Activated T-cell treated with anti-CD3 and anti-CD28 coated beads, Interleukin-2, amount 50 U/mL, for 24 hours (primary cell): ENCODE measurements around the gene LLGL1.
A peak's percentile ranks its signal among the peaks of the same experiment; 100 is the strongest.

ENCODE experiments used
- DNase-seq: peaks from one replicate; pipeline ENCODE4 v3.0.0-alpha.2; 2020
- H3K27ac Mint-ChIP-seq: 2 replicates; pipeline ENCODE4 v1.8.0; 2020; ENCODE audit warnings: mild to moderate bottlenecking, mixed read lengths
- H3K27me3 Mint-ChIP-seq: 2 replicates; pipeline ENCODE4 v1.8.0; 2020; ENCODE audit warnings: mixed read lengths
- H3K36me3 Mint-ChIP-seq: 2 replicates; pipeline ENCODE4 v1.8.0; 2020; ENCODE audit warnings: low read depth, mixed read lengths
- H3K4me1 Mint-ChIP-seq: 2 replicates; pipeline ENCODE4 v1.8.0; 2020; ENCODE audit warnings: low read depth, mixed read lengths
- H3K4me3 Mint-ChIP-seq: 2 replicates; pipeline ENCODE4 v1.8.0; 2020; ENCODE audit warnings: mild to moderate bottlenecking, moderate library complexity, mixed read lengths
- H3K9me3 Mint-ChIP-seq: 2 replicates; pipeline ENCODE4 v1.8.0; 2020; ENCODE audit warnings: mixed read lengths

The LLGL1 gene

DNA sequence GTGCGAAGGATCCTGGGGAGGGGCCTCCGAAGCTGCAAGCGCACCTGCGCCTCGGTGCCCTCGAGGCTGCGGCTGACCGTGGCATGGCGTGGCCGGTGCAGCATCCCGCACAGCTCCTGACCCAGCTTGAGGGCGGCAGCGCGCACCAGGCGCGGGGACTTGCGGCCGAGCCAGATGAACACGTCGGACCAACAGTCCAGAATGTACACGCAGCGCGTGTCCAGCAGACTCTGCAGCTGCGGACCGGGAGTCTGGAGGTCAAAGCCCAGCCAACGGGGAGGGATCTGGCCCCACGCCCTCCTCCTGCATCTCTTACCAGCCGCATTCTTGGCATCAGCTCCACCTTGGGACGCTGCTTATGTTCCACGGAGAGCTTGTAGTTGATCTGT, 22.2 kb downstream of the LLGL1 start:
- no peak overlapping the region for H3K27ac Mint-ChIP-seq
- no peak for DNase-seq
- H3K27me3 Mint-ChIP-seq = no peaks in the 10 kb centered on the region
- no peak overlapping the region for H3K4me3 Mint-ChIP-seq
- H3K4me1 Mint-ChIP-seq = no peaks in the 10 kb centered on the region
- H3K36me3 Mint-ChIP-seq = peaks cover 85% of the 10 kb centered on the region
- no peaks in the 10 kb centered on the region for H3K9me3 Mint-ChIP-seq

DNA sequence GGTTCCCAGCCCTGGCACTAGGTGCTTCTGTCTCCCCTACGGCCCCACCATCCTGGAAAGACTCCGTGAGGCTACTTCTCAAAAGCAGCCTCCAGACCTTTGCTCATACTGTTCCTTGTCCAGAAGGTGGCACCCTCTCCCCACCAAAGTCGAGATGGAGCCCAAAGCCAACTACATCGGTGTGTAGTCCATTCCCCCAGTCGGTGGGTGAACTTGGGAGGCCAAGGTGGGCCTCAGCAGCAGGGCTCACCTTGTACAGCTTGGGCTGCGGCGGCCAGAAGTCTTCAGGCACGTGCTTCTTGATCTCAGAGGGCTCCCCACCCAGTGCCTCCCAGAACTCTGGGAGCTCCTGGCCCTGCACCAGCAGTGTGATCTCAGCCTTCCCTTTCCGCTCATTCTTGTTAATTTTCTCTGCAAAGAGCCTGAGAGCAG, 22.9 kb downstream of the LLGL1 start:
- H3K27ac Mint-ChIP-seq = peak overlapping the region; percentile 71

DNA sequence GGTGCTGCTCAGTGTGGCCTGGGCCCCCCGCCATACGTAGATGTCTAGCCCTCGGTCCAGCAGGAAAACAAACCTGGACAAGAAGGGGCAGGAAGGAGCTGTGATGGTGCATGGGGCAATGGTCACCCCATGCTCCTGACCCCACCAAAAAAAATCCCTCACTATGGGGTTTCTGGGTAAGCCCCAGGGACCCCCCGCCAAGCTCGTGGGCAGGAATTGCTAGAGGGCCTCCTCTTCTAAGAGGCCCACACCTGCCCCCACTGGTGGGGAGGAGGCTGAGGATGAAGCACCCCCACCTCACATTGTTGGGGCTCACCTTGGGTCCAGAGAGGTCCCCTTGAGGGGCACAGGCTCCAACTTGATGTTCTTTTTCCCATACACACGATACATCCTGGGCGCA, 23.4 kb downstream of the LLGL1 start:
- H3K27me3 Mint-ChIP-seq = no peaks in the 10 kb centered on the region
- H3K9me3 Mint-ChIP-seq = no peaks in the 10 kb centered on the region
- no peaks in the 10 kb centered on the region for H3K4me1 Mint-ChIP-seq
- H3K27ac Mint-ChIP-seq = no peak overlapping the region
- no peak overlapping the region for H3K4me3 Mint-ChIP-seq
- no peak for DNase-seq
- H3K36me3 Mint-ChIP-seq = peaks cover 93% of the 10 kb centered on the region

More for the DNA sequence above, 22.9 kb downstream of the LLGL1 start:
- H3K36me3 Mint-ChIP-seq = peaks cover 89% of the 10 kb centered on the region
- no peak overlapping the region for H3K4me3 Mint-ChIP-seq
- H3K27me3 Mint-ChIP-seq = no peaks in the 10 kb centered on the region
- DNase-seq = peak; percentile 73
- no peaks in the 10 kb centered on the region for H3K4me1 Mint-ChIP-seq
- no peaks in the 10 kb centered on the region for H3K9me3 Mint-ChIP-seq

DNA sequence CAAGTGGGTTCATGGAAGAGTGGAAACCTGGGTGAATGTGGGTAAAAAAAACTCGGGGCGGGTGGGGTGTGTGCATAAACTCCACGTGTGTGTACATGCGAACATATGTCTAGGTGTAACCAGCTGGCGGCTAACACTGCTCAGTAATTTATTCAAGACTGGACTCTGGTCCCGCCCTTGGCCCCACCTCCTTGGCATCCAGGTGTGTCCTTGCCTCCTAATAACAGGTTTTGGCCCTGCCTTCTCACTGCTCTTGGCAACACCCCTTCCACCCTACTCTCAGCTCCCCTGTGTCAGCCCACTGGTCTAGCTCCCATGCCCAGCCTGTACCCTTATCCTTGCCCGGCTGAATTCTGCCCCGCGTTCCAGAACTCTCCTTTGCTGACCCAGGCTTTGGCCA, 24.8 kb downstream of the LLGL1 start:
- Mint-ChIP-seq H3K27ac (no peak overlapping the region), H3K4me1 (no peaks in the 10 kb centered on the region), H3K4me3 (no peak overlapping the region), H3K9me3 (no peaks in the 10 kb centered on the region), H3K36me3 (peaks cover 98% of the 10 kb centered on the region), H3K27me3 (no peaks in the 10 kb centered on the region)
- DNase-seq = no peak

DNA sequence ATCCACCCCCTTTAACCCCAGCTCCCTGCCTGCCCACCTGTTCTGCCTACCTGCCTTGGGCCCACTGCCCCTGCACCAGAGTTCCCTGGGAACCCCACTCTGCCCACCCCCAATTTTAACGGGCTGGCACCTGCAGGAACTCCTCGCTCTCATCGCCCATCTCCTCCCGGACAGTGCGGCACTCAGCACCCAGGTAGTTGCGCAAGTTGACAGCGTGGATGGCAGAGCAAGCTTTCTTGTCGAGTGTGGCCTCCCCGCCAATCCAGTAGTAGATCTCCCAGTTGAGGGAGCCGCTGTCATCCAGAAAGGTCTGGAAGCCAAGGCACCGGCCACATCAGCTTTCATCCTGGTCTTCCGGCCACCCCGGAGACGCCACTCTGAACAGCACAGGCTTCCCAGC, 25.3 kb downstream of the LLGL1 start:
- no peak overlapping the region for H3K27ac Mint-ChIP-seq
- no peak for DNase-seq
- no peaks in the 10 kb centered on the region for H3K4me1 Mint-ChIP-seq
- peaks cover 98% of the 10 kb centered on the region for H3K36me3 Mint-ChIP-seq
- no peaks in the 10 kb centered on the region for H3K9me3 Mint-ChIP-seq
- no peak overlapping the region for H3K4me3 Mint-ChIP-seq
- no peaks in the 10 kb centered on the region for H3K27me3 Mint-ChIP-seq

DNA sequence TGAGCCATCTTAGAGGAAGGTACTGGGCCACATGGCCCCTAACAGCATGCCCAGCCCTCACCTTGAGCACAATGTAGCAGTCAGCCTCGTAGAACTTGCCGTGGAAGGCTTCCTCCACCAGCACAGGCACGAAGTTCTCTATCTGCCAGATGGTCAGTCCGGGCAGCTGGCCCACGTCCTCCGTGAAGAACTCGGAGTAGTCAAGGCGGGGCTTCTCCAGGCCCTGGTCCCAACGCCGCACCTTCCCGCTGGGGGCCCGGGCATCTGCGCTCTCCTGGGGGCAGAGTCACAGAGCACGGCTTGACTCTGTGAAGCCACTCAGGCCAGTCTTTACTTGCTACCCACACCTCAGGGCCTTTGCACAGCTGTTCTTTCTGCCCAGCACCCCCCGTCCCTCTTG, 25.8 kb downstream of the LLGL1 start:
- DNase-seq = no peak
- Mint-ChIP-seq H3K4me1 (peaks cover 4% of the 10 kb centered on the region), H3K4me3 (no peak overlapping the region), H3K27ac (no peak overlapping the region), H3K9me3 (no peaks in the 10 kb centered on the region), H3K36me3 (peaks cover 98% of the 10 kb centered on the region), H3K27me3 (no peaks in the 10 kb centered on the region)

DNA sequence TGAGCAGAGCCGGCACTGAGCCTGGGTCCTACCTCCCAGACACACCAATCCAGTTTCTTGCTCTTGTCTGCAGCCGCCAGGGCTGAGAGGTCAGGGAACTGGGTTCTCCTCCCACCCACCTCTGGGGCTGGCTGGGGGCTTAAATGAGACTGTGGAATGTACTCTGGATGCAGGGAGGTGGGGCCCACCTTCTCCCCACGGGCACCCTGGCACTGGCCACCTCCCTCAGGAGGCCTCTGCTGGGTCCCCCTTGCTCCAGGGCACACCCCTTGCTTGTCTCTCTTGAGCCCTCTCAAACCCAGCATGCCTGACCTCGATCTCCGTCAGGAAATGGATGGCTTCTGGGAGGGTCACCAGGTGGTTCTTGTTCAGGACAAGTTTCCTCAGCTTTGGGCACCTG, 26.7 kb downstream of the LLGL1 start:
- peaks cover 11% of the 10 kb centered on the region for H3K4me1 Mint-ChIP-seq
- no peak for DNase-seq

DNA sequence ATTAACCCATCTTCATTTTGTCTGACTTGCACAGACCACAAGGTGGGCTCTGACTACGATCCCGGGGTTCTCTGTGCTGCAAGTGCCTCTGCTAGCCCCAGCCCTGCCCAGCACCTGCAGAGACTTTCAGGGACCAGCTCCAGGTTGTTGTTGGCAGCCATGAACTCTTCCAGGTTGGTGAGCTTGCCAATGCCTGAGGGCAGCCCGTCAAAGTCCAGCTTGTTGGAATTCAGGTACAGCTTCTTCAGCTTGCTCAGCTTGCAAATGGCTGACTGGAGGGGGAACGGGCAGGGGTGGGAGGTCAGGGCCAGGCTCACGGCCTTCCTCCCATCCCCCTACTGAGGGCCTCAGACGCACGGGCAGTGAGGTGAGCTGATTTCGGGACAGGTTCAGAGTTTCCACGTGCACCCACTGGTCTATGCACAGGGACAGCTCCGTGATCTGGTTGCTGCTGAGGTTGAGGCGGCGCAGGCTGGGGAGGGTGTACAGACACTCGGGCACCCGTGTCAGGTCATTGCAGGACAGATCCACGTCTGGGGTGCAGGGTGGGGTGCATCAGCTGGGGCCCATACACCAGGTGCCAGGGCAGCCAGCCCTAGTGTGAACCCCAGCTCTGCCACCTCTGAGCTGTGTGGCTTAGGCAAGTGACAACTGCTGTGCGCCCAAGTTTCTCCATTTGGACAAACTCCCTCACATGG, 27.9 kb downstream of the LLGL1 start:
- H3K27ac Mint-ChIP-seq = no peak overlapping the region
- no peak overlapping the region for H3K4me3 Mint-ChIP-seq
- no peaks in the 10 kb centered on the region for H3K9me3 Mint-ChIP-seq
- H3K36me3 Mint-ChIP-seq = peaks cover 92% of the 10 kb centered on the region
- peaks cover 18% of the 10 kb centered on the region for H3K4me1 Mint-ChIP-seq
- DNase-seq = no peak
- H3K27me3 Mint-ChIP-seq = no peaks in the 10 kb centered on the region

More for the DNA sequence above, 26.7 kb downstream of the LLGL1 start:
- H3K27ac Mint-ChIP-seq = no peak overlapping the region
- H3K27me3 Mint-ChIP-seq = no peaks in the 10 kb centered on the region
- H3K36me3 Mint-ChIP-seq = peaks cover 99% of the 10 kb centered on the region
- no peaks in the 10 kb centered on the region for H3K9me3 Mint-ChIP-seq
- H3K4me3 Mint-ChIP-seq = no peak overlapping the region

DNA sequence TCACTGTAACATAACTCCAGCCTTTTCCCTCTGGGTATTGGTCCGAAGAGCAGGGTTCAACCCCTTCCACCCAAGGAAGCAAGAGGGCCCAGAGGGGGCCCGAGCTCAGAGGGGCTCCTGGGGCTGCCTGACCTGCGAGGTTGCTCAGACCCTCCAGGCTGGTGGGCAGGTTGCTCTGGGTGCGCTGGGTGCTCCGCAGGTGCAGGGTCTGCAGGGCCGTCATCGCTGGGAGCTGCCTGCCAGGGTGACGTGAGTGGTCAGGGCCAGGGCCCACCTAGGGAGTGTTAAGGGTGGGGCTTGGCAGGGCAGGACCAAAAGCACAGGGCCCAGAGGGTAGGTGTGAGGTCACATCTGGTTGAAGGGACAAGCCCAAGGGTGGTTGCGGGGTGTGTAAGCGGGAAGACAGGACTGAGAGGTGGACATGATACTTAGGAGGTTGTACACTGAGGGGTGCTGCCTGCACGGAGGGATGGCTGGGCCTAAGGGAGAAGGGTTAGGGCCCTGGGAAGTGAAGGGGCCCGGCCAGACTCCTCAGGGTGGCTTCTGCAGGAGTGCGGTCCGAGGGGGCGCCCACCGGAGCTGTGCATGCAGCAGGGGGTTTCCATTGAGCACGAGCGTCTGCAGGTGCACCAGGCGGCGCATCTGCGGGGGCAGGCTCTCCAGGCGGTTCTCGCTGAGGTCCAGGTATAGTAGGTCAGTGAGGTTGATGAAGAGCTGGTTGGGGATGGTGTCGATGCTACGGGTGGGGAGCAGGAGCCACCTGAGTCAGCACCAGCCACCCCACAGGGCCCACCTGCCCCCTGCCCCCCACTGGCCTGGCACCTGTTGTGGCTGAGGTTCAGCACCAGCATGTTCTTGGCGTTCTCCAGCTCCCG, 28.7 kb downstream of the LLGL1 start:
- Mint-ChIP-seq H3K27ac (no peak overlapping the region), H3K4me1 (peaks cover 23% of the 10 kb centered on the region), H3K4me3 (no peak overlapping the region), H3K36me3 (peaks cover 84% of the 10 kb centered on the region), H3K9me3 (no peaks in the 10 kb centered on the region), H3K27me3 (no peaks in the 10 kb centered on the region)
- DNase-seq = no peak

DNA sequence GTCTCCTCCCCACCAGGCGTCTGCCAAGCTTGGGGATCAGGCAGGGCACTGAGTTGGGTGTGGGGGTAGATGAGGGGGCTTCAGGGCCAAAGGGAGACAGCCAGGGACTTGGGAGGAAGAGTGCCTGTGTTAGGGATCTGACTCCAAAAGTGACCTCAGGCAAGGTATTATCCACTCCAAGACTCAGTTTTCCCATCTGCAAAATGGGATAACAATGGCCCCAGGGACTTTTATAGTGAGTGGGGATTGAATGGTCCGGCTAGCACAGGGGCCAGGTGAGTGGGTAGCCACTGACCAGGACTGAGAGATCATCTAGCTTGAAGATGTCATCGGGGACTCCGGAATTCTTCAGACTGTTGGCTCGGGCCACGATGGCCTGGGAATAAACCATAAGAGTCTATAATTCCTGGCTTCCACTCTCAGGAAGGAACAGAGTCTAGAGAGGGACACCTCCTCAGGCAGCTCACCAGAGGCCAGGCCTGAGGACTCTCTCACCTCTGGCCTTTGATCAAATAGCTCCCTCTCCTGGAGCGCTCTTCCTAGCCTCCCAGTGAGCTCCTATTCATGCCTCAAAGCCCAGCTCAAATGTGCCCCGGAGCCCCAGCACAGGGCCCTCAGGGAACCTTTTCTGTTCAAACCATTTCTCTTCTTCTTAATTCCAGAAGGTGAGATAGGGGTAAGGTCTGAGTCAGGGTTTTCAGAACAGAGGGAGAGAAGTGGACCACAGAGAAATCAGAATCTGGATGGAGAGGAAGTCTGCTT, 29.6 kb downstream of the LLGL1 start:
- DNase-seq = no peak
- no peaks in the 10 kb centered on the region for H3K9me3 Mint-ChIP-seq
- no peak overlapping the region for H3K4me3 Mint-ChIP-seq
- peaks cover 75% of the 10 kb centered on the region for H3K36me3 Mint-ChIP-seq
- H3K27me3 Mint-ChIP-seq = no peaks in the 10 kb centered on the region
- H3K27ac Mint-ChIP-seq = no peak overlapping the region
- peaks cover 29% of the 10 kb centered on the region for H3K4me1 Mint-ChIP-seq

DNA sequence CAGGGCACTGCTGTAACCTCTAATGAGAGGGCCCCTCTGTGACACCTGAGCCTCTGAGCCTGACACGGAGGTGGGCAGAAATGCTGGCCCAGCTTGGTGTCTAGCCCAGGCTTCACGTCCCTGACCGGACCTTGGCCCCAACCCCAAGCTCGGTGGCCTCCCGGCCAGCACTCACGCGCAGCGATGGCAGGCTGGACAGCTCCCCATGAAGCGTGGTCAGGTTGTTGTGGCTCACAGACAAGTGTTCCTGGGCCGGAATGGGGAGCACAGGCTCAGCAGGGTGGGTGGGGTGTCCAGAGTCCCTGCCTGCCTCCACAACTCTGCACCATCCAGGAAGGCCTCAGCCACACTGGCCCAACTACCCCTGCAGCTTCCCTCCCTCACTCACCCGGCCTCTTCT, 30.9 kb downstream of the LLGL1 start:
- H3K4me1 Mint-ChIP-seq = peaks cover 33% of the 10 kb centered on the region
- H3K9me3 Mint-ChIP-seq = no peaks in the 10 kb centered on the region
- peak overlapping the region; percentile 31 for H3K27ac Mint-ChIP-seq
- H3K27me3 Mint-ChIP-seq = no peaks in the 10 kb centered on the region
- H3K4me3 Mint-ChIP-seq = peak overlapping the region; percentile 18
- peaks cover 62% of the 10 kb centered on the region for H3K36me3 Mint-ChIP-seq
- no peak for DNase-seq

DNA sequence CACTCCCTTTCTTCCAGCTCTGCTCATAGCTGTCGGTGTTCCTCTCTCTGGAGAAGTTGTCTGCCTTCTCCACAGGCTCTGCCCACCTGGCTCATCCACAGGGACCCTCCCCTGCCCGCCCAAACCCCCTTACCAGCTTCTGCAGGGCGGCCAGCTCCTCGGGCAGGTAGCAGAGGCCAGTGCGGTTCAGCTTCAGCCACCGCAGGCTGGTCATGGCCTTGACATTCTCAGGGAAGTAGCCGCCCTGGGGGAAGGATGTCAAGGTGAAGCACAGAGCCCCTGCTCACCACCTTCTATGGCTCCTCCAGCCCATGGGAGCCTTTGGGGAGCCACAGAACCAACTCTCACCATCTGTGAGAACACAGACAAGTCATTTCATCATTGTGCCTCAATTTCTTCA, 31.3 kb downstream of the LLGL1 start:
- Mint-ChIP-seq H3K27me3 (no peaks in the 10 kb centered on the region), H3K27ac (peak overlapping the region; percentile 95), H3K36me3 (peaks cover 58% of the 10 kb centered on the region), H3K4me1 (peaks cover 38% of the 10 kb centered on the region), H3K9me3 (no peaks in the 10 kb centered on the region), H3K4me3 (peak overlapping the region; percentile 98)
- DNase-seq = no peak

DNA sequence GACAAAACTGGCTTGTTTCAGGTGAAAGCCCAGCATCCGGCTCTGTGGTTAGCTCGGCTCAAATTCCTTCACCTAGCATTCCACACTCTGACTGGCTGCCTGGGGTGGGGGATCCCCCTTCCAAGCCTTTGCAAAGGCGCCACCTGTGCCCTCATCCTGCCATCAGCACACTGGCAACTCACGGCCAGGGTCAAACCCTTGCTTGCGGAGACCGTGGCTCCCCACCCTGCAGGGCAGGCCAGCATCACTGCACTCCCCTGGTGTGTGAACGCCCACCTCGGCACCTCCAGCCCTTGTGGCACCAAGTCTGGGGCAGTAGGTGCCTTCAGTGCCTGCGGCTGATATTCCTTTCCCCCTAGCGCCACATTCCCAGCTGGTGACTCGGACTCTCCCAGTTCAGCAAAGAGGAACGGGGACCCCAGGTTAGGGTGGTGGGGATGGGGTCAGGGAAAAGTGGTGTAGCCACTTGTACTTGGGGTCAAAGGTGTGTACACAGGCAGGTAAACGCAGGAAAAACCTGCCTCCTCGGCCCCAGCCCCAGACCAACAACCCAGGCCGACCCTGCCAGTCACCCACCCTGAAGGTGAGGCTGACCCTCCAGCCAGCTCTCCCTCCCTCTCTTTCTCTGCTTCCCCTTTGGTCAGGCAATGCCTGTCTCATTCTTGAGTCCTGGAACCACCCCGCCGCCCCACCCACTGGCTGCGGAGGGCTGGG, 32.0 kb downstream of the LLGL1 start:
- DNase-seq = peak; percentile 42
- peaks cover 42% of the 10 kb centered on the region for H3K4me1 Mint-ChIP-seq
- peak overlapping the region; percentile 98 for H3K4me3 Mint-ChIP-seq
- peaks cover 51% of the 10 kb centered on the region for H3K36me3 Mint-ChIP-seq
- H3K9me3 Mint-ChIP-seq = no peaks in the 10 kb centered on the region
- H3K27ac Mint-ChIP-seq = peak overlapping the region; percentile 95
- no peaks in the 10 kb centered on the region for H3K27me3 Mint-ChIP-seq

DNA sequence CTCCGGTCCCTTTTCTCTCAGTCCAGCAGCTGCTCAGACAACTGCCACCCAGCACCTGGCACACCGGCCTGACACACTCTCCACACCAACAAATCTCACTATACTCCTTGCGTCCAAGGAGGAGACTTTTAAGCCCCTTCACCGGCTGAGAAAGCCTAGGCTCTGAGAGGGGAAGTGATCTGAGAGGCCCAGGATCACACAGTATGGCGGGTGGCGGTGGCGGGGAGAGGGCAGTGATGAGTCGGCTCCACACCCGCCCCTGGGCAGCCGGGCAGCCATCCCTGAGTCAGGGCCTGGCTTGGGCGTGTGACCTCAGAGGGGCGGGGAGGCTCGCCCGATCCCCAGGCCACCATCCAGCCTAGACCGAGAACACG, 32.5 kb downstream of the LLGL1 start:
- peak overlapping the region; percentile 98 for H3K4me3 Mint-ChIP-seq
- peak; percentile 69 for DNase-seq
- H3K9me3 Mint-ChIP-seq = no peaks in the 10 kb centered on the region
- H3K36me3 Mint-ChIP-seq = peaks cover 46% of the 10 kb centered on the region
- H3K4me1 Mint-ChIP-seq = peaks cover 43% of the 10 kb centered on the region
- no peaks in the 10 kb centered on the region for H3K27me3 Mint-ChIP-seq
- peak overlapping the region; percentile 95 for H3K27ac Mint-ChIP-seq
